Esophagus muscularis mucosa (tissue), 4 donors: ENCODE measurements around the gene CFAP74. TPM values are rescaled to one million over a fixed set of nuclear protein-coding genes. Genes with fewer than 3 reads are reported as not detected.
A peak's percentile ranks its signal among the peaks of the same experiment; 100 is the strongest.

ENCODE experiments used
- DNase-seq: peaks from one replicate; pipeline ENCODE4 v3.0.0-alpha.2; 2017; ENCODE audit errors: extremely low spot score
- H3K27ac ChIP-seq, 4 donors: fragments of 200-600 bp; sonication (generic); replicated peaks in 1 of 4; 1 replicate in 3 of 4; 2 replicates in 1 of 4; pipeline ENCODE4 v1.5.1; 2016 to 2019; ENCODE audit warnings: mild to moderate bottlenecking in 1 of 4
- H3K27me3 ChIP-seq, 4 donors: fragments of 200-600 bp; sonication (generic); one replicate each; pipeline versions ENCODE4 v1.5.1 to v1.6.0; 2016 to 2019
- H3K36me3 ChIP-seq, 4 donors: fragments of 200-600 bp; sonication (generic); one replicate each; pipeline ENCODE4 v1.5.1; 2016 to 2019
- H3K4me1 ChIP-seq, 4 donors: fragments of 200-600 bp; sonication (generic); one replicate each; pipeline ENCODE4 v1.5.1; 2016 to 2019
- H3K4me3 ChIP-seq, 4 donors: fragments of 200-600 bp; sonication (generic); 1 replicate in 2 of 4; 2 replicates in 2 of 4; pipeline ENCODE4 v1.5.1; 2016 to 2019; ENCODE audit warnings: mild to moderate bottlenecking in 4 of 4, moderate library complexity in 1 of 4
- H3K9me3 ChIP-seq, 4 donors: fragments of 200-600 bp; sonication (generic); 1 replicate in 3 of 4; 2 replicates in 1 of 4; pipeline ENCODE4 v1.5.1; 2016 to 2019
- EP300 ChIP-seq: sonication (generic); formaldehyde crosslinking; IDR thresholded peaks from one replicate; pipeline ENCODE4 v1.6.1; 2017; ENCODE audit warnings: antibody characterized with exemption
- POLR2A ChIP-seq: fragments of 450-650 bp; IDR thresholded peaks from one replicate; pipeline ENCODE4 v1.6.1; 2017; ENCODE audit warnings: antibody characterized with exemption, moderate library complexity, mild to moderate bottlenecking, low read depth
- POLR2AphosphoS5 ChIP-seq, 2 donors: sonication (generic); formaldehyde crosslinking; IDR thresholded peaks; one replicate each; pipeline ENCODE4 v1.6.1; 2017; ENCODE audit warnings: antibody characterized with exemption in 2 of 2
- WGBS: methylation state at CpG from one replicate; pipeline ENCODE4 v1.1.5; 2018; 5-methylcytosine and 5-hydroxymethylcytosine counted together
- intact Hi-C: fragments of 100-400 bp; cut with DNase I; formaldehyde crosslinking; loops from one replicate; pipeline ENCODE4 v1.15.1; 2023
- total RNA-seq, 4 donors: library from RNA; depleted of rRNA; stranded (reverse); fragments of >200 nt; gene quantifications; one replicate each; pipeline versions ENCODE4 v1.1.0 to v1.2.1, GENCODE V29; 2016
- TF ChIP-seq, protein P1 (sequence below), 3 experiments: fragments of 200-600 bp in 2 of 3; fragments of 450-650 bp in 1 of 3; sonication (generic) in 2 of 3; IDR thresholded peaks; one replicate each; pipeline ENCODE4 v1.5.1; 2017 to 2019; ENCODE audit warnings: antibody characterized with exemption in 3 of 3, mild to moderate bottlenecking in 2 of 3, moderate library complexity in 1 of 3

The CFAP74 gene
- total RNA-seq, 4 donors from 2014 or later: not detected

GRCh38 chr1:1907098-1907736, 96.4 kb downstream of the CFAP74 start:
- DNase-seq: no peak
- intact Hi-C loops: loop anchor here (1.0 kb wide), 1 partner anchor 129 kb away; the partner anchor contains the start of gene NADK

DNA sequence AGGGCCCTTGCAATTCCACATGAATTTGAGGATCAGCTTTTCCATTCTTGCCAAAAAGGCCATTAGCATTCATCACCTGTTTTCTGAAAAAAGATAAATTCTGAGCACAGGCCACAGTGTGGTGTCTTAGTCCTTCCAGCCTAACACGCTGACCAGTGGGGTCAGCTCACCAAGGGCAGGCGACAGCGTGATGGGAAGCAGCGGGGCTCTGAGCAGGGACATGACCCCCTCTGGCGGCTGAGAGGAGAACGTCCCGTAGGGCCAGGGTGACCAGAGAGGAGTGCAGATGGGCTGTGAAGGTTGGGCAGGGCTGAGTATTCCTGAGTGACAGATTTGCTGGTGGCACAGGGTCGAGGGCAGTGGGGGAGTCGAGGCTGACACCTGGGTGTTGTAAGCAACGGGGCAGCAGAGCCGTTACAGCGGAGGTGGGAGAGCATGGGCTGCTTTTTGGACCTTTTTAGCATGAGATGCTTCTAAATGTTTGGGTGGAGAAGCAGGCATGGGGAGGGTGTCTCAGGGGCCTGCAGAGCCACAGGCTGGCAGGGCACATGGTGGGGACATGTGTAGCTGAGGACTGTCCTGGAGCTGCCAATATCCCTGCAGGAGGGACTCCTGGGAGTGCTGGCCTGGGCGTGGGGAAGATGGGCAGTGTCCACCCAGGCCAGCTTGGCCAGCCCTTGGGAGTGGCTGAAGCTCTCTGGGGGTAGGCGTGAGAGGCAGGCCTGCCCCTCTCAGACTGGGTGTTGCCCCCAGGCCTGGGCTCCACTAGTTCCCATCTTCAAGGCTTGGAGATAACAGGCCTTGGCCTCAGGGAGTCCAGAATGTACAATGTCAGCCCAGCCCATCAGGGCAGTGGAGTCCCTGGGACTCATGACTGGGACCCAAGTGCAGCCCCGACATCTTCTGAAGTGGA, 97.1 kb downstream of the CFAP74 start:
- WGBS: 4% methylated on average over 11 of the region's 15 CpGs
- intact Hi-C loops: loop anchor here (1.0 kb wide), 1 partner anchor 128 kb away; the partner anchor contains the start of gene NADK
- H3K27ac ChIP-seq: peak overlapping the region; percentile 6 to 53 (median 46)

More at GRCh38 chr1:1907098-1907736, 96.4 kb downstream of the CFAP74 start:
- Histone ChIP-seq H3K4me3 (no peak overlapping the region), H3K9me3 (no peaks in the 10 kb centered on the region), H3K27ac (peak overlapping the region in 1 of 4 donors; percentile 34), H3K36me3 (no peaks in the 10 kb centered on the region), H3K27me3 (no peaks in the 10 kb centered on the region), H3K4me1 (peaks cover 28 to 38% (median 34%) of the 10 kb centered on the region in 4 donors)
- WGBS: 67% methylated on average over 8 of the region's 8 CpGs
- TF ChIP-seq POLR2A: no peak
- no peak for TF ChIP-seq EP300
- TF ChIP-seq, protein P1, sequence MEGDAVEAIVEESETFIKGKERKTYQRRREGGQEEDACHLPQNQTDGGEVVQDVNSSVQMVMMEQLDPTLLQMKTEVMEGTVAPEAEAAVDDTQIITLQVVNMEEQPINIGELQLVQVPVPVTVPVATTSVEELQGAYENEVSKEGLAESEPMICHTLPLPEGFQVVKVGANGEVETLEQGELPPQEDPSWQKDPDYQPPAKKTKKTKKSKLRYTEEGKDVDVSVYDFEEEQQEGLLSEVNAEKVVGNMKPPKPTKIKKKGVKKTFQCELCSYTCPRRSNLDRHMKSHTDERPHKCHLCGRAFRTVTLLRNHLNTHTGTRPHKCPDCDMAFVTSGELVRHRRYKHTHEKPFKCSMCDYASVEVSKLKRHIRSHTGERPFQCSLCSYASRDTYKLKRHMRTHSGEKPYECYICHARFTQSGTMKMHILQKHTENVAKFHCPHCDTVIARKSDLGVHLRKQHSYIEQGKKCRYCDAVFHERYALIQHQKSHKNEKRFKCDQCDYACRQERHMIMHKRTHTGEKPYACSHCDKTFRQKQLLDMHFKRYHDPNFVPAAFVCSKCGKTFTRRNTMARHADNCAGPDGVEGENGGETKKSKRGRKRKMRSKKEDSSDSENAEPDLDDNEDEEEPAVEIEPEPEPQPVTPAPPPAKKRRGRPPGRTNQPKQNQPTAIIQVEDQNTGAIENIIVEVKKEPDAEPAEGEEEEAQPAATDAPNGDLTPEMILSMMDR (IDR thresholded peaks at IDR 0.05): no peak
- no peak for TF ChIP-seq POLR2AphosphoS5 (IDR thresholded peaks at IDR 0.05)

GRCh38 chr1:1903224-1903623, 100.4 kb downstream of the CFAP74 start:
- Histone ChIP-seq H3K4me3 (no peak overlapping the region), H3K27ac (no peak overlapping the region), H3K9me3 (no peaks in the 10 kb centered on the region), H3K27me3 (no peaks in the 10 kb centered on the region), H3K4me1 (peaks cover 20 to 26% (median 23%) of the 10 kb centered on the region in 4 donors), H3K36me3 (no peaks in the 10 kb centered on the region)
- WGBS: 98% methylated on average over 12 of the region's 12 CpGs
- TF ChIP-seq POLR2A: no peak
- TF ChIP-seq, protein P1 (IDR thresholded peaks at IDR 0.05): no peak
- TF ChIP-seq EP300: no peak
- no peak for TF ChIP-seq POLR2AphosphoS5 (IDR thresholded peaks at IDR 0.05)
- intact Hi-C loops: no loop called here
- DNase-seq: no peak

More for the DNA sequence above, 97.1 kb downstream of the CFAP74 start:
- DNase-seq: no peak
- Histone ChIP-seq H3K9me3 (no peaks in the 10 kb centered on the region), H3K36me3 (no peaks in the 10 kb centered on the region), H3K4me3 (no peak overlapping the region), H3K4me1 (peaks cover 28 to 38% (median 34%) of the 10 kb centered on the region in 4 donors), H3K27me3 (no peaks in the 10 kb centered on the region)
- no peak for TF ChIP-seq POLR2A
- TF ChIP-seq, protein P1 (IDR thresholded peaks at IDR 0.05): peak; percentile 86 to 97 (median 97)
- no peak for TF ChIP-seq EP300
- TF ChIP-seq POLR2AphosphoS5 (IDR thresholded peaks at IDR 0.05): peak; percentile 61 to 78

DNA sequence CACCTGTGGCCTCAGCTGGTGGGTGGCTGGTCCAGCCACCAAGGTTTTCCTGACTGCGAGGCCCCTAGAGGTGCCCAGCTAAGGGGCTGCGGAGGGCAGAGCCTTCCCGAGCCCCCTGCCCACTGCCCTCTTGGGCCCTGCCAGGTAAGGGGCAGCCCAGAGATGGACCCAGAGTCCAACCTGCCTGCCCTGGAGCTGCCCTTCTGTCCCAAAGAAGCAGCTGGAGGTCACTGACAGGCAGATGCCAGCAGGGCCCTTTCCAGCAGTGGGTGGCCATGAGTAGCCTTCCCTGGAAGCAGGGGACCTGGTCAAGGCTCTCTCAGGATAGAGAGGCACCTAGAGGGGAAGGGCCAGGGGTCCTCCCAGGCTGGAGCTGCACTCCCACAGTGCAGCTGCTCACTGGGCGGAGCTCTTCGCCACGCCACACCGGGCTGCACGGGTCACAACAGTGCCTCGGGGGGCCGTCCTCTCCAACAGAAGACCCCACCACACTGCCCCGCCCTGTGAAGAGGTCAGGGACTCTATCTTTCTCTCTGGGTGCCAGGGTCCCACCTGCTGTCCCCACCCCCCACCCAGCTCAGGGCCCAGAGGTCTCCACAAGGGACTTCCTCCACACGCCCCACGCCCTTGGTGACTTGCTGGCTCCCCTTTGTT, 101.8 kb downstream of the CFAP74 start:
- intact Hi-C loops: no loop called here
- peaks cover 9 to 11% (median 10%) of the 10 kb centered on the region in 4 donors for H3K4me1 ChIP-seq
- H3K4me3 ChIP-seq: no peak overlapping the region
- H3K27me3 ChIP-seq: peaks cover 0 to 2% (median under 1%) of the 10 kb centered on the region in 4 donors
- WGBS: 90% methylated on average over 13 of the region's 13 CpGs
- DNase-seq: no peak
- TF ChIP-seq, protein P1 (IDR thresholded peaks at IDR 0.05): no peak
- no peak for TF ChIP-seq POLR2AphosphoS5 (IDR thresholded peaks at IDR 0.05)
- no peak for TF ChIP-seq POLR2A
- no peak for TF ChIP-seq EP300
- H3K36me3 ChIP-seq: no peaks in the 10 kb centered on the region
- H3K27ac ChIP-seq: no peak overlapping the region
- H3K9me3 ChIP-seq: no peaks in the 10 kb centered on the region
